GM18907 (cell line): Measurements from ENCODE around the gene LIN7C.

Experiments used
- ATAC-seq: cut with Tn5 transposase; IDR thresholded peaks from one replicate; pipeline ENCODE4 v1.9.1; 2021; ENCODE audit warnings: mild to moderate bottlenecking, moderate library complexity; ENCODE audit not compliant: unreplicated experiment

Gene LIN7C

DNA sequence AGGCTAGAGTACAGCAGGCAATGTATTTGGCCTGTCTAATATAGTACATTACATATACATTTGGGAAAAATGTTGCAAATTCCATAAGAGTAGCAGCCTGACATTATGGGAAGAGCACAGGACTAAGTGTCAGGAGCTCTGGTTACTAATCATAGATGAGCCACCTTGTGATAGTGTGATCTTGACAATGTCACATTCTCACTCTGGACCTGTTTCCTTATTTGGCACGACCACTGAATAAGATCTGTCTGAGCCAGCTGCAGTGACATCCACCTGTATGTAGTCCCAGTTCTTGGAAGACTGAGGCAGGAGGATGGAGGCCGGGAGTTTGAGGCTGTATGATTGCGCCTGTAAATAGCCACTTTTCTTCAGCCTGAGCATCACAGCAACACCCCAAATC is 5.7 kb upstream of the LIN7C start:
- ATAC-seq = no peak

DNA sequence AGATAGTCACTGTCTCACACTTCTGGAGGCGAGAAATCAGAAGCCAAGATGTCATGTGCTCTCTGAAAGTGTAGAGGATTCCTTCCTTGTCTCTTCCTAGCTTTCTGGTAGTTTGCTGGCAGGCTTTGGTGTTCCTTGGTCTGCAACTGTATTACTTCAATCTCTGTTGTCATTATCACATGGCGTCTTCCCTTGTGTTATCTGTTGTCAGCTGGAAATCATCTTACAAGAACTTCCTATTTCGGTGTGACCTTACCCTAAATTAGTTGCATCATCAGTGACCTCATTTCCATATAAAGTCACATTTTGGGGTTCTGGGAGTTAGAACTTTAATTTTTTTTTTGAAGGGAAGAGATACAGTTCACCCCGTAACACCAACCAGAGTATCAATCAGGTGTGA is 3.3 kb upstream of the LIN7C start:
- ATAC-seq = no peak

- ATAC-seq = no peak
These were observed 1.2 kb upstream of the LIN7C start for GRCh38 chr11:27507557-27508322.

- peak; percentile 2 for ATAC-seq
These were observed 788 bp downstream of the LIN7C start for GRCh38 chr11:27505781-27506180.

DNA sequence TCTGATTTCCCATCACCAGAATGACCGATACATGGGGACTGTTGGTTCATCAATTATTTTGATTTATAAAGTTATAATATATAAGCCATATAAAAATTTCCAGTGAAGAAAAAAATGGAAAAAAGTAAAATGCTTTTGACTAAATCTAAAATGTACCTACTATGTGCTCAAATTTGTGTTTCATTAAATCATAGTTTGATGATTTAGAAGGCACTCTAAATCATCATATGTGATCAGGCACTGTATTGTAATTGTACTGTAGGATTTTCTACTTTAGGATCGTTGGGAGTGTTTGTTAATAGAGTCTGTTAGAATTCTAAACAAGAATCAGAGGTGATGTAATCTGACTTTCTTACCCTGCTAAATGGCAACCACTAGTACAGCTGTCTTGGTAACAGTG is 2.4 kb downstream of the LIN7C start:
- ATAC-seq = no peak

DNA sequence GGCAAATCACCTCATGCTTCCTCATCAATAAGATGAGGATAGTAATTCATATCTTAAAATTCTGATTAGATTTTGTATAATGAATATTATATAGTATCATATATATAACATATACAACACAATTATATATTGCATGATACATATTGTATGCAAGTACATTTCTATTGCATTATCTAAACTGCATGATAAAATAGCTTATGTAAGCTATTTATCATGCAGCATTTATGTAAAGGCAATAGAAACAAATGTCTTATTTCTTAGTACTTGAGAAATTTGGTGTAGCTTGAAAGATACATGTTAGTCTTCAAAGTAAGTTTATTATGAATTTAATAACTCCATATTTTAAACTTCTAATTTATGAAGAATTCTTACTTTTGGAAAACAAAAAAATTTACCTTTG is 5.5 kb downstream of the LIN7C start:
- no peak for ATAC-seq

GRCh38 chr11:27497911-27498310 is 8.7 kb downstream of the LIN7C start:
- no peak for ATAC-seq

DNA sequence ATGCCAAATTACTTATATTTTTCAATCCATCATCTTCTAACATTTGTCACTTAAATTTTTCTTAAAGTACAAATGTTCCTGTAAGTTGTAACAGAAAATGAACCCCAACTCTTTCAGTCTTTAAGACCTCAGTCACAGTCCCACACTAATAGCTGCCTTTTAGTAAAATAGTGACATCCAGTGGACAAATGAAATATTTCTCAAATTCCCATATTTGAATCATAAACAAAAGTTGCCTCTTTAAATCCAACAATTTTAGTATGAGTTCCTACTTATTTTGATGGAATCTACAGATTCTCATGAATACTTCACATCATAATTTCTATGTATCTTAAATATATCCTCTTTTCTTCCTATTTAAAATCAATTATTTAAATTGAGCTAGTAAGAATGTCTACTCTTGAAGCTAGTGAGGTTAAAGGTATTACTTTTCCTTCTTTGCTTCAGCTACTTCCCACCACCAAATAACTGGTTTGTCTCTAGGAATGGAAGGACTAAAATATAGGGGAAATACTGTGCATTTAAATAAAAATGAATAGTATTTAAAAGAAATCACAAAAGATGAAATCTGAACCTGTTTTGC is 9.2 kb downstream of the LIN7C start:
- ATAC-seq = peak; percentile 73

DNA sequence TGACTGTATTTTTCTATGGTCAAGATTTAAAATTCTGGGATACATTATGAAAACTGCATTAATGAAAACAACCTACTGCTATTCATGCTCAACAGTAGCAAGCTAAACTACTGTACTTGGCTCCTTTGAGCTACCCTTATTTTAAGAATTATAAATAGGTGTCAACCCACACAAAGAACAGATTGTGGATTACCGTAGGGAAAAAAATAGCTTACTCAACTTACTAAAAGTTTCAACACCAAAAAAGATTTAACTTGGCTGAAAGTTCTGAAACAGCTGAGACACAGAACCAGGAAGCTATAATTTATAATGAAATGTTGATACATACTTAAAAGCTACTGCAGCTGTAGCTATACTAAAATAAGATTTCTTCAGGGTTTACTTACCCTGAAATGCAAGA is 10.1 kb downstream of the LIN7C start:
- no peak for ATAC-seq

- ATAC-seq = no peak
These were observed 10.8 kb downstream of the LIN7C start for GRCh38 chr11:27495710-27496300.

GRCh38 chr11:27489092-27489491 is 17.5 kb downstream of the LIN7C start:
- ATAC-seq = no peak

GRCh38 chr11:27487706-27488105 is 18.9 kb downstream of the LIN7C start:
- no peak for ATAC-seq

- ATAC-seq = peak; percentile 72
These were observed 20.4 kb downstream of the LIN7C start for GRCh38 chr11:27485930-27486773.

GRCh38 chr11:27482793-27483192 is 23.8 kb downstream of the LIN7C start:
- no peak for ATAC-seq

- no peak for ATAC-seq
These were observed 24.6 kb downstream of the LIN7C start for GRCh38 chr11:27481992-27482391.

DNA sequence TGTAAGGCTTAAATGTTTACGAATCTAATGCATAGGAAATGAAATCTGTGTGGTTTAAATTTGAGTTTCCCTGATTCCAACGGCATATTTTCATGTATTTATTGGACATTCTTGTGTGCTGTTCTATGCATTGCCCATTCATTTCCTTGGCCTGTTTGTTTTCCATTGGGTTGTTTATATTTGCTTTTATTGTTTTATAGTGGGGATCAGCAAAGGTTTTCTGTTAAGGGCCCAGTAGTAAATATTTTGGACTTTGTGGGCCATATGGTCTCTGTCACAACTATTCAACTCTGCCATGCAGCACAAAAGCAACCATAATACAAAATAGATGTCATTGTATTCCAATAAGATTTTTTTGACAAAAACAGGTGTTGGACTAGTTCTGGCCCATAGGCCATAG is 28.7 kb downstream of the LIN7C start:
- no peak for ATAC-seq

GRCh38 chr11:27477243-27477642 is 29.3 kb downstream of the LIN7C start:
- no peak for ATAC-seq

DNA sequence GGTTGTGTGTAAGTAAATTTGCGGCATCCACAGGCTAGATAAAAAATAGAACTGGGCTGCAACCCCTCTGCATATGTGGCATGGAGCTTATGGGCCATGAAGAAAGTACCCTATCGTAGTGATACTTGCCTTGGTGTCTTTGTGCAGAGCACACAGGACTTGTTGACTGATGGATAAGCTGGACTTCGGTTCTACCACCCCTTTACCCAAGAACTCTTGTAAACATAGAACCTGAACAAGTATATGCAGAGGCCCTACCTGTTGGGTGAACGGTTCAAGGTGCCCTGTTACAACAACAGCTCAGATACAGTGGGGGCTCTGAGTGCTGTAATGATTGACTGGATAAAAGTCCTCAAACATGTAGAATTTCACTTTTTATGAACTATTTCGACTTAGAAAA is 30.9 kb downstream of the LIN7C start:
- no peak for ATAC-seq

- ATAC-seq = no peak
These were observed 33.6 kb downstream of the LIN7C start for GRCh38 chr11:27473017-27473406.

DNA sequence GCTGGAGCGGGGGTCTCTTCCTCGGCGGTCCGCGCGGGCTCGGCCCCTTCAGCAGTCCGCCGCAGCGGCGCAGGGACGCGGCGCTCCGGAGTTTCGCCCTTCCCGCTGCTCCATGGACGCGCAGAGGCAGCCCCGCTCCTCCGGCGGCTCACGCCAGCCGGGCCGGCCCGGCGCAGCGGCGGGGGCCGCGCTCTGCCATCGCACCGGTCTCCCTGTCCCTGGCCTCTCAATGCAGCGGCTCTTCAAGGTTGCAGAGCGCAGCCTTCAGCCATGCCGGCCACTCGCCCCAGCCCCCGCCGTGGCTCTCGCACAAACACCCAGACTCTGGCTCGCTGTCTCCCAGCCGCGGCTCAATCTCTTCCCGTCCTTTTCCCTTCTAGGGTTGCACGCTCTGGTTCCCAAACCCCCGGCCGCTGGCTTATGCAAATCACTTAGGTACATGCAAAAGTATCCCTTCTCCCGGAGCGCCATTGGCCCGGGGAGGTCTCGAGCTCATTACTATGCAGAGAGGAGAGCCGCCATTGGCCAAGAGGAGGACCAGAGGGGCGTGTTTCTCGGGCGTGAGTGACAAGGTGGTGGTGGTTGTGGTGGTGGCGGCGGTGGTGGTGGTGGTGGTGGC is 34.1 kb downstream of the LIN7C start, which contains the start of gene LGR4:
TSS of gene LGR4 (minus strand) at position 393 of the 619 bp plus-strand sequence. CDS start 488 bp downstream, outside the sequence.
- ATAC-seq = peak; percentile 88
